HL-60 (cell line): ENCODE data around the gene MATR3.

ENCODE experiments used
- GABPA ChIP-seq: IDR thresholded peaks from 2 replicates; pipeline ENCODE4 v1.6.1; 2012; ENCODE audit warnings: low read depth
- POLR2AphosphoS5 ChIP-seq: IDR thresholded peaks from 2 replicates; pipeline ENCODE4 v1.6.1; 2012; ENCODE audit warnings: low read depth
- TF ChIP-seq, protein P1 (sequence below): IDR thresholded peaks from one replicate; pipeline ENCODE4 v1.5.1; 2011; ENCODE audit warnings: low read length, control low read depth, inconsistent platforms; ENCODE audit not compliant: insufficient read depth

DNA sequence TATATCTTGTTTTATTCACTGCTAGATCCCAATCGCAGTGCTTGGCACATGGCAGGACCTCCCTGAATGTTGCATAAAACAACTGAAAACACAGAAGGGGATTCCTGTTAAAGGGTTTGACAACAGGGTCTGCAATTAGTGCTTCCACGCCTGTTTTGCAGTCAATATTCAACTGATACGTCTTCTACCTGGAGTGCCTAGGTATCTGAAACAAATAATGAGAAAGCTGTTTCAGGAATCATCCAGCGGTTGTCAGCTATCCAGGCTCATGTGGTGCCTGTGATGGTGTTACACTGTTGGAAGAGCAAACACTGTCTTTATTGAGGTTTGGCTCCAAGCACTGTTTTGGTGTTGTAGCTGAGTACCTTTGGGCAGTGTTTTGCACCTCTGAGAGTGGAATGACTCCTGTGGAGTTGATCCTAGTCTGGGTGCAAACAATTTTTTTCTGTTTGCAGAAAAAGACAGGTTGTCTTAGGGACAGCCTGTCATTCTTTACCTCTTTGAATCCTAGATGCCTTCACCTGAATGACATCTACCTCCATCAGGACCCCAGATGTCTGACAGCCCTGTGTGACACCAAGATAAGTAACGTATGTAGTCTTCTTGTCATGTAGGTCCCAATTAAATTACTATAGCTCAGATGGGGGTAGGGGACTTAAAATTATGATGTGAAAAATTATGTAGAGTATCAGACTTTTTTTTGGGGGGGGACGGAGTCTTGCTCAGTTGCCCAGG lies 14.8 kb upstream of the MATR3 start:
- TF ChIP-seq, protein P1, sequence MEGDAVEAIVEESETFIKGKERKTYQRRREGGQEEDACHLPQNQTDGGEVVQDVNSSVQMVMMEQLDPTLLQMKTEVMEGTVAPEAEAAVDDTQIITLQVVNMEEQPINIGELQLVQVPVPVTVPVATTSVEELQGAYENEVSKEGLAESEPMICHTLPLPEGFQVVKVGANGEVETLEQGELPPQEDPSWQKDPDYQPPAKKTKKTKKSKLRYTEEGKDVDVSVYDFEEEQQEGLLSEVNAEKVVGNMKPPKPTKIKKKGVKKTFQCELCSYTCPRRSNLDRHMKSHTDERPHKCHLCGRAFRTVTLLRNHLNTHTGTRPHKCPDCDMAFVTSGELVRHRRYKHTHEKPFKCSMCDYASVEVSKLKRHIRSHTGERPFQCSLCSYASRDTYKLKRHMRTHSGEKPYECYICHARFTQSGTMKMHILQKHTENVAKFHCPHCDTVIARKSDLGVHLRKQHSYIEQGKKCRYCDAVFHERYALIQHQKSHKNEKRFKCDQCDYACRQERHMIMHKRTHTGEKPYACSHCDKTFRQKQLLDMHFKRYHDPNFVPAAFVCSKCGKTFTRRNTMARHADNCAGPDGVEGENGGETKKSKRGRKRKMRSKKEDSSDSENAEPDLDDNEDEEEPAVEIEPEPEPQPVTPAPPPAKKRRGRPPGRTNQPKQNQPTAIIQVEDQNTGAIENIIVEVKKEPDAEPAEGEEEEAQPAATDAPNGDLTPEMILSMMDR: no peak
- no peak for TF ChIP-seq POLR2AphosphoS5
- no peak for TF ChIP-seq GABPA
